GM21381 (cell line): ENCODE data around the gene CHPF2.

Experiments used
- ATAC-seq: cut with Tn5 transposase; IDR thresholded peaks from one replicate; pipeline ENCODE4 v1.9.1; 2021; ENCODE audit warnings: mild to moderate bottlenecking, moderate library complexity; ENCODE audit not compliant: unreplicated experiment

CHPF2 gene

GRCh38 chr7:151260471-151260870 lies 28.2 kb downstream of the CHPF2 start:
- no peak for ATAC-seq

- ATAC-seq: no peak
Observed at GRCh38 chr7:151260883-151261282, 28.6 kb downstream of the CHPF2 start.

- ATAC-seq: no peak
Observed at GRCh38 chr7:151261529-151261928, 29.2 kb downstream of the CHPF2 start.

GRCh38 chr7:151264615-151265014 lies 32.3 kb downstream of the CHPF2 start:
- no peak for ATAC-seq

- no peak for ATAC-seq
Observed at GRCh38 chr7:151265351-151265931, 33.2 kb downstream of the CHPF2 start.

GRCh38 chr7:151269511-151269910 lies 37.2 kb downstream of the CHPF2 start:
- no peak for ATAC-seq

GRCh38 chr7:151271699-151272355 lies 39.5 kb downstream of the CHPF2 start:
- no peak for ATAC-seq

GRCh38 chr7:151272405-151272804 lies 40.1 kb downstream of the CHPF2 start:
- ATAC-seq: no peak

GRCh38 chr7:151272877-151273276 lies 40.6 kb downstream of the CHPF2 start:
- no peak for ATAC-seq

GRCh38 chr7:151273651-151274390 lies 41.5 kb downstream of the CHPF2 start:
- ATAC-seq: no peak

GRCh38 chr7:151274396-151274795 lies 42.1 kb downstream of the CHPF2 start:
- ATAC-seq: no peak

GRCh38 chr7:151274936-151275812 lies 42.9 kb downstream of the CHPF2 start:
- no peak for ATAC-seq

- no peak for ATAC-seq
Observed at GRCh38 chr7:151275813-151276577, 43.7 kb downstream of the CHPF2 start.

GRCh38 chr7:151276666-151277590 lies 44.6 kb downstream of the CHPF2 start:
- no peak for ATAC-seq

GRCh38 chr7:151277631-151278030 lies 45.3 kb downstream of the CHPF2 start:
- no peak for ATAC-seq

GRCh38 chr7:151278949-151279348 lies 46.7 kb downstream of the CHPF2 start:
- no peak for ATAC-seq

GRCh38 chr7:151279868-151280267 lies 47.6 kb downstream of the CHPF2 start:
- ATAC-seq: no peak

- no peak for ATAC-seq
Observed at GRCh38 chr7:151280388-151281019, 48.2 kb downstream of the CHPF2 start.

- no peak for ATAC-seq
Observed at GRCh38 chr7:151281686-151282085, 49.4 kb downstream of the CHPF2 start.
